ENCODE measurements around the gene ZNF169. TPM values are rescaled to one million over a fixed set of nuclear protein-coding genes. Genes with fewer than 3 reads are reported as not detected.
"Not testable (repeated sequence)": the region's sequence is repeated elsewhere in the genome, so short reads cannot be mapped to it uniquely, and the experiment has no call there.

ZNF169 gene
- total RNA-seq, 2 experiments from 2014 or later, result 6.4 to 6.7 TPM

DNA sequence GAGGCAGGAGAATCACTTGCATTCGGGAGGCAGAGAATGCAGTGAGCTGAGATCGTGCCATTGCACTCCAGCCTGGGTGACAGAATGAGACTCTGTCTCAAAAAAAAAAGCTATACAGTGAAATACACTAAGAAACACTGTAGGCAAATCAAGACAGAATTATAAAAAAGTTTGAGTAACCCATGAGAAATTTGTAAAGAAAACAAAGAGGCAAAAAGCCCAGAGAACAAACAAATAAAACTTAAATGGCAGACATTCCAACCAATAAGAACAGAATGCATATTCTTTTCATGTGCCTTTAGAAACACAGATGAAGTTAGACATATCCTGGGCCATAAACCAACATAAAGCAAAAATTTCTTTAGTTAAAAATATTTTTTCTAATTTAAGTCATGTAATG lies 30.6 kb downstream of the ZNF169 start:
- H3K4me1 Mint-ChIP-seq, result no peaks in the 10 kb centered on the region
- ATAC-seq (no peak), DNase-seq (no peak)
- POLR2A ChIA-PET, result no interaction called here
- no peak overlapping the region for H3K27ac Mint-ChIP-seq
- CTCF ChIA-PET, result no interaction called here
- H3K36me3 Mint-ChIP-seq (ENCODE audit: low read depth), result peaks cover 62% of the 10 kb centered on the region
- H3K27me3 Mint-ChIP-seq, result no peaks in the 10 kb centered on the region
- no peaks in the 10 kb centered on the region for H3K9me3 Mint-ChIP-seq (ENCODE audit: low read depth)
- intact Hi-C loops (cut with DNase I, micrococcal nuclease), result no loop called here
- H3K4me3 Mint-ChIP-seq, result no peak overlapping the region

DNA sequence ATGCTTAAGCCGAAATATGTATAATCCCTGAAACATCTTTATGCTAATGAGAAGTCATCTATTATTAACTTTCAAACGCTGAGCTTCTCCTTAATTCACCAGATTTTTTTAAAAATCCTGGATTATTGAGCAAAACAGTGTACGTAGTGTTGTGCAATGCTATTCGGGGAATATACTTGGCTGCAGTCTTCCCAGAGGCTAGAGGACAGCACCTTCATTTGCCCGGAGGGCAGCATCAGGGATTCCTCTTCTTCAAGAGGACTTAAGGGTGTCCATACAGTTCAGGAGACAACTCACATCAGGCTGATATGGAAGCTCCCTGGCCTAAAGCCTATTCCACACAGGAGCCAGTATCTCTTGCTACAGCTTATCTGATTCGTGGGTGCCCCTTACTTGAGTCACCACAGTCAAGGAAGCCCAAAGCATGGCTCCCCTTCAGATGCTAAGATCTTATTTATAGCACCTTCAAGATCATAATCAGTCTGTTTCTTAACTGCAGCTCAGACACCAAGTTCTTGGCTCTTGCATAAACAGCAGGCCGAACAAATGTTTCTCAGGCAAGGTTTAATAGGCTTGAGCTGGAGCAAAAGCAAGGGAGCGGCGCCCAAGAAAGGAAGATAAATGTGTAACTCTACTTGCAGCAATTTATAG lies 40.0 kb downstream of the ZNF169 start:
- Mint-ChIP-seq H3K27ac (no peak overlapping the region), H3K27me3 (no peaks in the 10 kb centered on the region), H3K4me1 (no peaks in the 10 kb centered on the region), H3K4me3 (no peak overlapping the region), H3K9me3 (ENCODE audit: low read depth) (no peaks in the 10 kb centered on the region), H3K36me3 (ENCODE audit: low read depth) (peaks cover 23% of the 10 kb centered on the region)
- ChIA-PET CTCF (no interaction called here), POLR2A (no interaction called here)
- ATAC-seq (no peak), DNase-seq (no peak)
- intact Hi-C loops (cut with DNase I, micrococcal nuclease), result no loop called here

DNA sequence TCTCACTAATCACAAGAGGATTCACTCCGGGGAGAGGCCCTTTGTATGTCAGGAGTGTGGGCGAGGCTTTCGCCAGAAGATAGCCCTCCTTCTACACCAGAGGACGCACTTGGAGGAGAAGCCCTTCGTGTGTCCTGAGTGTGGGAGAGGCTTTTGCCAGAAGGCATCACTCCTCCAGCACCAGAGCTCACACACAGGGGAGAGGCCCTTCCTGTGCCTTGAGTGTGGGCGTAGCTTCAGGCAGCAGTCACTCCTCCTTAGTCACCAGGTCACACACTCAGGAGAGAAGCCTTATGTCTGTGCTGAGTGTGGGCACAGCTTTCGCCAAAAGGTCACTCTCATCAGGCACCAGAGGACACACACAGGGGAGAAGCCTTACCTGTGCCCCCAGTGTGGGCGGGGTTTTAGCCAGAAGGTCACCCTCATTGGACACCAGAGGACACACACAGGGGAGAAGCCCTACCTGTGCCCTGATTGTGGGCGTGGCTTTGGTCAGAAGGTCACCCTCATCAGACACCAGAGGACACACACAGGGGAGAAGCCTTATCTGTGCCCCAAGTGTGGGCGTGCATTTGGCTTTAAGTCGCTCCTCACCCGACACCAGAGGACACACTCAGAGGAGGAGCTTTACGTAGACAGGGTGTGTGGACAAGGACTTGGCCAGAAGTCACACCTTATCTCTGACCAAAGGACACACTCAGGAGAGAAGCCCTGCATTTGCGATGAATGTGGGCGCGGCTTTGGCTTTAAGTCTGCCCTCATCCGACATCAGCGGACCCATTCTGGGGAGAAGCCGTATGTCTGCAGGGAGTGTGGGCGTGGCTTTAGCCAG lies 41.6 kb downstream of the ZNF169 start:
- H3K27ac Mint-ChIP-seq, result no peak overlapping the region
- no peak overlapping the region for H3K4me3 Mint-ChIP-seq
- ATAC-seq, result peak; percentile 72
- H3K27me3 Mint-ChIP-seq, result no peaks in the 10 kb centered on the region
- H3K9me3 Mint-ChIP-seq (ENCODE audit: low read depth), result no peaks in the 10 kb centered on the region
- H3K36me3 Mint-ChIP-seq (ENCODE audit: low read depth), result peaks cover 14% of the 10 kb centered on the region
- ChIA-PET POLR2A (no interaction called here), CTCF (no interaction called here)
- no peaks in the 10 kb centered on the region for H3K4me1 Mint-ChIP-seq
- DNase-seq, result peak; percentile 17
- intact Hi-C loops (cut with DNase I, micrococcal nuclease), result no loop called here

DNA sequence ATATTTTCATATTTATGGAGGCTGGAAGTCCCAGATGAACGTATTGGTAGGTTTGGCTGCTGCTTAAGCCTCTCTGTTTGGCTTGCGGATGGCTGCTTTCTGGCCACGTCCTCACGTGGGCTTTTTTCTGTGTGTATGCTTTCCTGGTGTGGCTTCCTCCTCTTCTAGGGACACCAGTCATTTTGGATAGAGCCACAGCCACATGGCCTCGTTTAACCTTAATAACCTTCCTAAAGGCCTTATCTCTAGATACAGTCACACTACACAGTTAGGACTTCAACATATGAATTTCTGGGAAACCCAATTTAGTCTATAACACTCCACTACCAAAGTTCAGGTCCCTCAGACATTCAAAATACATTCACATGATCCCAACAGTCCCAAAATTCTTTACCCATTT lies 42.5 kb downstream of the ZNF169 start:
- no peak for ATAC-seq
- H3K4me1 Mint-ChIP-seq, result no peaks in the 10 kb centered on the region
- no peak for DNase-seq
- H3K27ac Mint-ChIP-seq, result no peak overlapping the region
- CTCF ChIA-PET, result no interaction called here
- H3K4me3 Mint-ChIP-seq, result no peak overlapping the region
- H3K36me3 Mint-ChIP-seq (ENCODE audit: low read depth), result peaks cover 13% of the 10 kb centered on the region
- H3K9me3 Mint-ChIP-seq (ENCODE audit: low read depth), result no peaks in the 10 kb centered on the region
- POLR2A ChIA-PET, result no interaction called here
- intact Hi-C loops (cut with DNase I, micrococcal nuclease), result no loop called here
- H3K27me3 Mint-ChIP-seq, result no peaks in the 10 kb centered on the region

DNA sequence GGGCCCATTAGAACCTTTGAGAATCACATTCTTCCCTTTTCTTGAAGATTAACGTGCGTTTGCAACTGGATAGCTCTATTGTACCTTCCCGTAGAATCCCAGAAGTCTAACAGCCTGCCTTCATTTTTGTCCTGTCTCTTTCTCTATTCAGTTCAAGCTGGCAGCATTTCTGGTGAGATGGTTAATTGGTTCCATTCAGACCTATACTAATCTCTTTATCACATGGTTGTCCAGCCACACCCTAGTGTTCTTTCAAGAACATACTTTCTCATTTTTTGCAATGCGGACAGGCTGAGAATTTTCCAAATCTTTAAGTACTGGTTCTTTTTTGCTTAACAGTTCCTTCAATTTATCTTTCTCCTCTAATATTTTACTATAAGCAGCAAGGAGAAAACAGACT lies 43.3 kb downstream of the ZNF169 start:
- ATAC-seq (no peak), DNase-seq (no peak)
- ChIA-PET CTCF (interaction anchor here (0.9 kb wide), 1 partner anchor 28 kb away, joined by 3 read pairs; no protein-coding TSS in a partner anchor), POLR2A (no interaction called here)
- H3K4me3 Mint-ChIP-seq, result no peak overlapping the region
- no peaks in the 10 kb centered on the region for H3K27me3 Mint-ChIP-seq
- H3K36me3 Mint-ChIP-seq (ENCODE audit: low read depth), result peaks cover 7% of the 10 kb centered on the region
- H3K4me1 Mint-ChIP-seq, result no peaks in the 10 kb centered on the region
- intact Hi-C loops (cut with DNase I, micrococcal nuclease), result no loop called here
- no peak overlapping the region for H3K27ac Mint-ChIP-seq
- no peaks in the 10 kb centered on the region for H3K9me3 Mint-ChIP-seq (ENCODE audit: low read depth)

DNA sequence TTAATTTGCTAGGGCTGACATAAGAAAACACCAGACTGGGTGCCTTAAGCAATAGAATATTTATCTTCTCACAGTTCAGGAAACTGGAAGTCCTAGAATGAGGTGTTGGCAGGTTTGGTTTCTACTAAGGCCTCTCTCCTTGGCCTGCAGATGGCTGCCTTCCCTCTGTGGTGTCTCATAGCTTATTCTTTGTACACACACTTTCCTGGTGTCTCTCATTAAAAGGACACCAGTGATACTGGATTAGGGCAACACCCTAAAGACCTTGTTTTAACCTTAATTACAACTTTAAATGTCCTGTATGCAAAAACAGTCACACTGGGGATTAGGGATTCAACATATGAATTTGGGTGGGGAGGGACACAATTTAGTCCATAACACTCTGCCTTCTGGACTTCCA lies 44.2 kb downstream of the ZNF169 start:
- CTCF ChIA-PET, result interaction anchor here (0.9 kb wide), 1 partner anchor 29 kb away, joined by 3 read pairs; no protein-coding TSS in a partner anchor
- Mint-ChIP-seq H3K4me3 (no peak overlapping the region), H3K27ac (no peak overlapping the region), H3K9me3 (ENCODE audit: low read depth) (no peaks in the 10 kb centered on the region), H3K36me3 (ENCODE audit: low read depth) (peaks cover 7% of the 10 kb centered on the region), H3K27me3 (no peaks in the 10 kb centered on the region), H3K4me1 (no peaks in the 10 kb centered on the region)
- DNase-seq (no peak), ATAC-seq (no peak)
- POLR2A ChIA-PET, result no interaction called here
- intact Hi-C loops (cut with DNase I, micrococcal nuclease), result no loop called here

DNA sequence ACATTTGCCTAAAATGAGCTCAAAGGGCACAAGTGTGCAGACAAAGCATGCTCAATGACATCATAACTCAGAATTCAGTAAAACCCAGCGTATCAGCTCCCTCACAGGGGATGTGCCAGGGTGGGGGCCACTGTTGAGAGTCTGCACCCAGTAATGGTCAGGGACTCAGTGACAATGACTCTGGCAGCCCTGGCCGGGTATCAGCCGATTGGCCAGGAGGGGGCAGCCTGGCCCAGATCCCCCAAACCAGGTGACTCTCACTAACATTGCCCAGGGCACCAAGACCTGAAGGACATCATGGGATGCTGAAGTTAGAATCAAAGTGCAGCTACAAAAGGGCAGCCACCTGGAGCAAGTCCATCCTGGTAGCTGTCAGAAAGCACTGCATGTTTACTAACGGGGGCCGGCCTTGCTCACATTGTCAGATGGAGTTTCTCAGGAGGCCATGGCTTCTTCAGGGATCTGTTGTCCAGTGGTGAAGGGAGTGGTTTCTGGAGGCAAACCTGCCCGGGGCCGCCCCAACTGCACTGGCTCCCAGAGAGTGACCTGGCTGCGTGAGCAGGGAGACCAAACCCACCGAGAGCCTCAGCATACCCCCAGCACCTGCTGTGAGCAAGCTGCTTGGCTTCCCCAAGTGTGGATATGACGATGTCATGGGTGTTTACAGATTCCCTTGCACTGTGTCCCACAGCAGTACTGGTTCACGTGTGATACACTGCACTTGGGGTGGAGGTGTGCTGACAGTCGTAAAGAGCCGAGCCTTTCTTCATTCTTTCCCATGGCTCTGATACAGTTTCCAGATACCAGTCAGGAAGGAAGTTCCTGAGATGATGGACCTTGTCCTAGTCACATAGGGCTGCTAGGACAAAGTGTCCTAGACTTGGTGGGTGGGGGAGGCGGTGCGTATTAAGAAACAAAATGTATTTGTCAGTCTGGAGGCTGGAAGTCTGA lies 56.2 kb downstream of the ZNF169 start:
- peak; percentile 42 for ATAC-seq
- not testable (repeated sequence) for H3K4me1 Mint-ChIP-seq

DNA sequence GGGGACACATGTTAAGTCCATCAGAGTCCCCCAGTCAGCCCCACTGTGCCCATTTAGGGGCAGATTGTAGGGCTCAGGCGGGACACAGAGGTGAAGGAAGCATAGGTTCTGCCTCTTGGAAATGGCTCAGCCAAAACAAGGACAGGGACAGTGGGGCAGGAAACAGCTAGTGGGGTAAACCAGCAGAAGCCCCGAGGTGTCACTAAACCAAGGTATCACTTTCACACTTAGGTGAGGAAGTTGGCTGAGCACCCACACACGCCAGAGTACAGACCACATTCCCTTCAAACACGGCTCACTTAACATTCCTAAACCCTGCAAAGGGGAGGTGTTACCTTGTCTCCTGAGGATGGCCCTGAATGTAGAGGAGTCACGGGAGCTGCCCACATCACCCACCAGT lies 57.1 kb downstream of the ZNF169 start:
- H3K9me3 Mint-ChIP-seq (ENCODE audit: low read depth); H3K36me3 Mint-ChIP-seq (ENCODE audit: low read depth); H3K4me1 Mint-ChIP-seq; H3K4me3 Mint-ChIP-seq; intact Hi-C loops (cut with DNase I, micrococcal nuclease); CTCF ChIA-PET; H3K27ac Mint-ChIP-seq; H3K27me3 Mint-ChIP-seq; DNase-seq; POLR2A ChIA-PET: not testable (repeated sequence)
- peak; percentile 40 for ATAC-seq

More for the DNA sequence above, 56.2 kb downstream of the ZNF169 start:
- H3K36me3 Mint-ChIP-seq (ENCODE audit: low read depth); DNase-seq; H3K27ac Mint-ChIP-seq; intact Hi-C loops (cut with DNase I, micrococcal nuclease); H3K4me3 Mint-ChIP-seq; H3K9me3 Mint-ChIP-seq (ENCODE audit: low read depth); CTCF ChIA-PET; POLR2A ChIA-PET; H3K27me3 Mint-ChIP-seq: not testable (repeated sequence)

DNA sequence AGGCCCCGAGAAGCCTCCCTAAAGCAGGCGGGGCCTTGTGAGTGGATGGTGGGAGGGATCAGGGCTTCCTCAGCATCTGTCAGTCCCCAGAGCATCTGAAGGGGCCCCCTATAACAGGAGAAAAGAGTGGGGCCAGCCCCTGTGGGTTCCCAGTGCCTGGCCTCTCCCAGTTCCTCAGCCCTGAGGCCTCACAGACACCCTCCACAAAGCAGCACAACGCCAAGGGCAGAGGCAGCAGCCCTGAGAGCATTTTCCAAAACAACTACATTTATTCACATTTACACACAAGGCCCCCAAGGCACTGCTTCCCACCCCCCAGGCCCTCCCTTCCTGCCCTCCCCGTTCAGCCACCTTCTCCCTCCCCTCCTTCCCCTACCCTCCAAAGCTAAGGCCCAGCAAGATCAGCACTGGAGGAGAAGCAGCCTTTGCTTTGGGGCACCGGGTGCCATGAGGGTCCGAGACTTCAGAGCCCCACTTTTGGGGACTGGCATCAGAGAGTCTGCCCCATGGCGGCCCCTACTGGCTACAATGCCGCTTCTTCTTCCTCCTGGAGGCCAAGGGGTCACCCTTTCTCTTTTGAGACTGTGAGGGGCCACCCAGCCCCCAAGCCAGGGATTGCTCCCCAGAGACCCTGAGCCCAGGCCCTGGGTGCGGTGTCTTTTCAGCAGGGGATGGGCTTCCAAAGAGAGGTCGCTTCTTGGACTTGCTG lies 59.0 kb downstream of the ZNF169 start:
- H3K9me3 Mint-ChIP-seq (ENCODE audit: low read depth); ATAC-seq; H3K4me3 Mint-ChIP-seq; CTCF ChIA-PET; POLR2A ChIA-PET; H3K4me1 Mint-ChIP-seq; H3K27me3 Mint-ChIP-seq; intact Hi-C loops (cut with DNase I, micrococcal nuclease); H3K36me3 Mint-ChIP-seq (ENCODE audit: low read depth); DNase-seq; H3K27ac Mint-ChIP-seq: not testable (repeated sequence)

DNA sequence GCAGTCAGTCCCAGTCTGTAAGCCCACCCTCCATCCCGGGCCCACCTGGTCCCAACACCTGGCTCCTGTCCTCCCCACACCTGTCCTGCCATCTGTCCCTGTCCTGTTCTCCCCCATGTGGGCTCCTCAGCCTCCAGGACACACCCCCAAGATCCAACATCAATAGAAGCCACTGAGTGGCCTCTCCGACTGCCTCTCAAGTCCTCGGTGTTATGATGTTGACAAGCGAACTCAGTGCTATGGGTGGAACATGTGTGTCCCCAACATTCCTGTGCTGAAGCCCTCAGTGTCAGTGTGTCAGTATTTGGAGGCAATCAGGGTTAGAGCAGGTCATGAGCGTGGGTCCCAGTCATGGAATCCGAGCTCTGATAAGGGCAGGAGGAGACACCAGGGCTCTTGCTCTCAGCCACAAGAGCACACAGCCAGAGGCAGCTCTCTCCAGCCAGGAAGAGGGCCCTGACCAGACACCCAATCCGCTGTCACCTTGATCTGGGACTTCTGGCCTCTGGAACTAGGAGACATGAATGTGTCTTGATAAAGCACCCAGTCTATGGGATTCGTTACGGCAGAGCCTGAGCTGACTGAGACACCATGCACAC lies 63.3 kb downstream of the ZNF169 start:
- DNase-seq; ATAC-seq; H3K36me3 Mint-ChIP-seq (ENCODE audit: low read depth); H3K27ac Mint-ChIP-seq; H3K27me3 Mint-ChIP-seq; H3K4me1 Mint-ChIP-seq; H3K9me3 Mint-ChIP-seq (ENCODE audit: low read depth); CTCF ChIA-PET; POLR2A ChIA-PET; H3K4me3 Mint-ChIP-seq; intact Hi-C loops (cut with DNase I, micrococcal nuclease): not testable (repeated sequence)

Measured in activated CD4-positive, alpha-beta T cell treated with anti-CD3 and anti-CD28 coated beads for 36 hours (primary cell).